ENCODE data around the gene ACAP1. TPM values are rescaled to one million over a fixed set of nuclear protein-coding genes. Genes with fewer than 3 reads are reported as not detected.
"Not testable (repeated sequence)": the region's sequence is repeated elsewhere in the genome, so short reads cannot be mapped to it uniquely, and the experiment has no call there.

Gene ACAP1
- total and polyA plus RNA-seq, 4 donors = 1.1 to 7.4 (median 4.7) TPM

DNA sequence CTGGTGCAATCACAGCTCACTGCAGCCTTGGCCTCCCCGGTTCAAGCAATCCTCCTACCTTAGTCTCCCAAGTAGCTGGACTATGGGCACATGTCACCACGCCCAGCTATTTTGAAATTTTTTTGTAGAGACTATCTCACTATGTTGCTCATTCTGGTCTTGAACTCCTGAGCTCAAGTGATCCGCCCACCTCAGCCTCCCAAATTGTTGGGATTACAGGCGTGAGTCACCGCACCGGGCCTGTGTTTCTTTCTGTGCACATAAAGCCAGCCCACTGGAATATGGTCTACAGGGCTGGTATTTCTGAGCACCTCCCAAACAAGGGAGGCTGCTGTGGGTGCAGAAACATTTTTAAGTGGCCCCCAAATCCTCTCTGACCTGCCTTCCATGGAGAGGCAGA, 27.0 kb downstream of the ACAP1 start:
- no peak overlapping the region for H3K27ac ChIP-seq (ENCODE audit: low read depth in 1 of 2, low read length in 2 of 2)
- H3K4me3 ChIP-seq (ENCODE audit: low read depth in 1 of 3, low read length in 3 of 3) = no peak overlapping the region
- H3K9me3 ChIP-seq (ENCODE audit: control insufficient read depth in 4 of 4, low read length in 3 of 4) = no peaks in the 10 kb centered on the region
- TF ChIP-seq FOXA1 (IDR thresholded peaks at IDR 0.05) (no peak), FOXA2 (IDR thresholded peaks at IDR 0.05) (no peak), HNF4G (IDR thresholded peaks at IDR 0.05) (no peak), NR2F2 (IDR thresholded peaks at IDR 0.05) (no peak), HNF4A (conservative IDR thresholded peaks at IDR 0.05) (no peak), EGR1 (IDR thresholded peaks at IDR 0.05; ENCODE audit: low read depth in 2 of 2) (no peak), YY1 (IDR thresholded peaks at IDR 0.05) (no peak), TAF1 (conservative IDR thresholded peaks at IDR 0.05) (no peak), GABPA (IDR thresholded peaks at IDR 0.05 in 1 of 2, conservative IDR thresholded peaks at IDR 0.05 in 1 of 2) (no peak), SP1 (IDR thresholded peaks at IDR 0.05) (no peak), RAD21 (IDR thresholded peaks at IDR 0.05) (no peak), RXRA (IDR thresholded peaks at IDR 0.05) (no peak), JUND (IDR thresholded peaks at IDR 0.05) (no peak)
- TF ChIP-seq, protein P1, sequence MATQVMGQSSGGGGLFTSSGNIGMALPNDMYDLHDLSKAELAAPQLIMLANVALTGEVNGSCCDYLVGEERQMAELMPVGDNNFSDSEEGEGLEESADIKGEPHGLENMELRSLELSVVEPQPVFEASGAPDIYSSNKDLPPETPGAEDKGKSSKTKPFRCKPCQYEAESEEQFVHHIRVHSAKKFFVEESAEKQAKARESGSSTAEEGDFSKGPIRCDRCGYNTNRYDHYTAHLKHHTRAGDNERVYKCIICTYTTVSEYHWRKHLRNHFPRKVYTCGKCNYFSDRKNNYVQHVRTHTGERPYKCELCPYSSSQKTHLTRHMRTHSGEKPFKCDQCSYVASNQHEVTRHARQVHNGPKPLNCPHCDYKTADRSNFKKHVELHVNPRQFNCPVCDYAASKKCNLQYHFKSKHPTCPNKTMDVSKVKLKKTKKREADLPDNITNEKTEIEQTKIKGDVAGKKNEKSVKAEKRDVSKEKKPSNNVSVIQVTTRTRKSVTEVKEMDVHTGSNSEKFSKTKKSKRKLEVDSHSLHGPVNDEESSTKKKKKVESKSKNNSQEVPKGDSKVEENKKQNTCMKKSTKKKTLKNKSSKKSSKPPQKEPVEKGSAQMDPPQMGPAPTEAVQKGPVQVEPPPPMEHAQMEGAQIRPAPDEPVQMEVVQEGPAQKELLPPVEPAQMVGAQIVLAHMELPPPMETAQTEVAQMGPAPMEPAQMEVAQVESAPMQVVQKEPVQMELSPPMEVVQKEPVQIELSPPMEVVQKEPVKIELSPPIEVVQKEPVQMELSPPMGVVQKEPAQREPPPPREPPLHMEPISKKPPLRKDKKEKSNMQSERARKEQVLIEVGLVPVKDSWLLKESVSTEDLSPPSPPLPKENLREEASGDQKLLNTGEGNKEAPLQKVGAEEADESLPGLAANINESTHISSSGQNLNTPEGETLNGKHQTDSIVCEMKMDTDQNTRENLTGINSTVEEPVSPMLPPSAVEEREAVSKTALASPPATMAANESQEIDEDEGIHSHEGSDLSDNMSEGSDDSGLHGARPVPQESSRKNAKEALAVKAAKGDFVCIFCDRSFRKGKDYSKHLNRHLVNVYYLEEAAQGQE (IDR thresholded peaks at IDR 0.05) = no peak
- TF ChIP-seq, protein P2, sequence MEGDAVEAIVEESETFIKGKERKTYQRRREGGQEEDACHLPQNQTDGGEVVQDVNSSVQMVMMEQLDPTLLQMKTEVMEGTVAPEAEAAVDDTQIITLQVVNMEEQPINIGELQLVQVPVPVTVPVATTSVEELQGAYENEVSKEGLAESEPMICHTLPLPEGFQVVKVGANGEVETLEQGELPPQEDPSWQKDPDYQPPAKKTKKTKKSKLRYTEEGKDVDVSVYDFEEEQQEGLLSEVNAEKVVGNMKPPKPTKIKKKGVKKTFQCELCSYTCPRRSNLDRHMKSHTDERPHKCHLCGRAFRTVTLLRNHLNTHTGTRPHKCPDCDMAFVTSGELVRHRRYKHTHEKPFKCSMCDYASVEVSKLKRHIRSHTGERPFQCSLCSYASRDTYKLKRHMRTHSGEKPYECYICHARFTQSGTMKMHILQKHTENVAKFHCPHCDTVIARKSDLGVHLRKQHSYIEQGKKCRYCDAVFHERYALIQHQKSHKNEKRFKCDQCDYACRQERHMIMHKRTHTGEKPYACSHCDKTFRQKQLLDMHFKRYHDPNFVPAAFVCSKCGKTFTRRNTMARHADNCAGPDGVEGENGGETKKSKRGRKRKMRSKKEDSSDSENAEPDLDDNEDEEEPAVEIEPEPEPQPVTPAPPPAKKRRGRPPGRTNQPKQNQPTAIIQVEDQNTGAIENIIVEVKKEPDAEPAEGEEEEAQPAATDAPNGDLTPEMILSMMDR (IDR thresholded peaks at IDR 0.05; ENCODE audit: low read depth, low read length, missing input control) = no peak
- TF ChIP-seq, protein P3, sequence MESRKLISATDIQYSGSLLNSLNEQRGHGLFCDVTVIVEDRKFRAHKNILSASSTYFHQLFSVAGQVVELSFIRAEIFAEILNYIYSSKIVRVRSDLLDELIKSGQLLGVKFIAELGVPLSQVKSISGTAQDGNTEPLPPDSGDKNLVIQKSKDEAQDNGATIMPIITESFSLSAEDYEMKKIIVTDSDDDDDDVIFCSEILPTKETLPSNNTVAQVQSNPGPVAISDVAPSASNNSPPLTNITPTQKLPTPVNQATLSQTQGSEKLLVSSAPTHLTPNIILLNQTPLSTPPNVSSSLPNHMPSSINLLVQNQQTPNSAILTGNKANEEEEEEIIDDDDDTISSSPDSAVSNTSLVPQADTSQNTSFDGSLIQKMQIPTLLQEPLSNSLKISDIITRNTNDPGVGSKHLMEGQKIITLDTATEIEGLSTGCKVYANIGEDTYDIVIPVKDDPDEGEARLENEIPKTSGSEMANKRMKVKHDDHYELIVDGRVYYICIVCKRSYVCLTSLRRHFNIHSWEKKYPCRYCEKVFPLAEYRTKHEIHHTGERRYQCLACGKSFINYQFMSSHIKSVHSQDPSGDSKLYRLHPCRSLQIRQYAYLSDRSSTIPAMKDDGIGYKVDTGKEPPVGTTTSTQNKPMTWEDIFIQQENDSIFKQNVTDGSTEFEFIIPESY (IDR thresholded peaks at IDR 0.05) = no peak
- TF ChIP-seq, protein P4, sequence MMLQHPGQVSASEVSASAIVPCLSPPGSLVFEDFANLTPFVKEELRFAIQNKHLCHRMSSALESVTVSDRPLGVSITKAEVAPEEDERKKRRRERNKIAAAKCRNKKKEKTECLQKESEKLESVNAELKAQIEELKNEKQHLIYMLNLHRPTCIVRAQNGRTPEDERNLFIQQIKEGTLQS (IDR thresholded peaks at IDR 0.05) = no peak
- no peaks in the 10 kb centered on the region for H3K36me3 ChIP-seq (ENCODE audit: control insufficient read depth in 4 of 4, insufficient read depth in 3 of 4, low read depth in 1 of 4, low read length in 3 of 4)
- no peaks in the 10 kb centered on the region for H3K27me3 ChIP-seq (ENCODE audit: control insufficient read depth in 4 of 4, insufficient read depth in 4 of 4, low read length in 3 of 4)
- no peaks in the 10 kb centered on the region for H3K4me1 ChIP-seq (ENCODE audit: control insufficient read depth in 4 of 4, insufficient read depth in 4 of 4, low read length in 3 of 4)
- WGBS = 97% methylated on average over 6 of the region's 6 CpGs
- no peak for DNase-seq (ENCODE audit: low spot score)
- no peak overlapping the region for H3K9ac ChIP-seq (ENCODE audit: low read depth in 1 of 2, low read length in 2 of 2)

DNA sequence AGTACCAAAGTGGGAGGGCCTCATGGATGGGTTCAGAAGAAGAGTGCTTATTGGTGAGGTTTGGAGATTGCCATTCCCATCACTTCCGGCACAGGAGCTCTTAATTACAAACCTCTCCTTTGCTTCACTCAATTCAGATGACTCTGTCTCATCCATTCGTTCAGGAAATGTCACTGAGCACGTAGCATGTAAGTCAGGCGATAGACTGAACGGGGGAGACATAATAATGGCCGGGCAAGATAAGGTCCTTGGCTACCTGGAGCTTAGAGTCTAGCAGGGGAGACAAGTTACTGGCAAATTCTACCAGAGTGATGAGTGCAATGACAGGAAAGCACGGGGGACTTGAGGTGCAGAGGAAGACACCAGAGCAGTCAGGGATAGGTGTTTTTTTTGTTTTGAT, 29.6 kb downstream of the ACAP1 start:
- WGBS = 94% methylated on average over 6 of the region's 7 CpGs
- not testable (repeated sequence) for H3K36me3 ChIP-seq (ENCODE audit: control insufficient read depth in 4 of 4, insufficient read depth in 3 of 4, low read depth in 1 of 4, low read length in 3 of 4); DNase-seq (ENCODE audit: low spot score); H3K27ac ChIP-seq (ENCODE audit: low read depth in 1 of 2, low read length in 2 of 2); H3K9me3 ChIP-seq (ENCODE audit: control insufficient read depth in 4 of 4, low read length in 3 of 4); H3K9ac ChIP-seq (ENCODE audit: low read depth in 1 of 2, low read length in 2 of 2); H3K4me1 ChIP-seq (ENCODE audit: control insufficient read depth in 4 of 4, insufficient read depth in 4 of 4, low read length in 3 of 4); H3K4me3 ChIP-seq (ENCODE audit: low read depth in 1 of 3, low read length in 3 of 3); H3K27me3 ChIP-seq (ENCODE audit: control insufficient read depth in 4 of 4, insufficient read depth in 4 of 4, low read length in 3 of 4)
